GM21447 (cell line): ENCODE data around the gene CCDC192.
"Not testable (repeated sequence)": the region's sequence is repeated elsewhere in the genome, so short reads cannot be mapped to it uniquely, and the experiment has no call there.

Source experiments
- ATAC-seq: cut with Tn5 transposase; IDR thresholded peaks from one replicate; pipeline ENCODE4 v1.9.1; 2021; ENCODE audit not compliant: unreplicated experiment

The CCDC192 gene

GRCh38 chr5:127839496-127840197, 136.5 kb downstream of the CCDC192 start:
- ATAC-seq, result peak; percentile 65

- peak; percentile 61 for ATAC-seq
Observed at GRCh38 chr5:127840198-127840524, 137.0 kb downstream of the CCDC192 start.

- no peak for ATAC-seq
Observed at GRCh38 chr5:127840809-127841208, 137.6 kb downstream of the CCDC192 start.

- no peak for ATAC-seq
Observed at GRCh38 chr5:127844581-127845021, 141.4 kb downstream of the CCDC192 start.

- ATAC-seq, result no peak
Observed at GRCh38 chr5:127846884-127847283, 143.7 kb downstream of the CCDC192 start.

GRCh38 chr5:127847641-127848040, 144.4 kb downstream of the CCDC192 start:
- not testable (repeated sequence) for ATAC-seq

GRCh38 chr5:127848098-127848497, 144.9 kb downstream of the CCDC192 start:
- no peak for ATAC-seq

- ATAC-seq, result no peak
Observed at GRCh38 chr5:127849408-127849807, 146.2 kb downstream of the CCDC192 start.

- no peak for ATAC-seq
Observed at GRCh38 chr5:127849891-127850290, 146.7 kb downstream of the CCDC192 start.

GRCh38 chr5:127851964-127852363, 148.8 kb downstream of the CCDC192 start:
- no peak for ATAC-seq

GRCh38 chr5:127854520-127854919, 151.3 kb downstream of the CCDC192 start:
- ATAC-seq, result no peak

GRCh38 chr5:127856292-127856691, 153.1 kb downstream of the CCDC192 start:
- ATAC-seq, result peak; percentile 92

- no peak for ATAC-seq
Observed at GRCh38 chr5:127858116-127858784, 155.1 kb downstream of the CCDC192 start.

GRCh38 chr5:127860291-127860690, 157.1 kb downstream of the CCDC192 start:
- ATAC-seq, result no peak

GRCh38 chr5:127863161-127863560, 160.0 kb downstream of the CCDC192 start:
- ATAC-seq, result no peak

- ATAC-seq, result no peak
Observed at GRCh38 chr5:127863610-127864395, 160.6 kb downstream of the CCDC192 start.

- ATAC-seq, result no peak
Observed at GRCh38 chr5:127864511-127864910, 161.3 kb downstream of the CCDC192 start.

- ATAC-seq, result peak; percentile 49
Observed at GRCh38 chr5:127865273-127865672, 162.1 kb downstream of the CCDC192 start.

GRCh38 chr5:127867022-127867783, 164.0 kb downstream of the CCDC192 start:
- peak; percentile 83 for ATAC-seq

- no peak for ATAC-seq
Observed at GRCh38 chr5:127870914-127871313, 167.7 kb downstream of the CCDC192 start.

GRCh38 chr5:127871503-127872153, 168.4 kb downstream of the CCDC192 start:
- ATAC-seq, result no peak
